Measurements from ENCODE around the gene SLC29A4.
"Not testable (repeated sequence)": the region's sequence is repeated elsewhere in the genome, so short reads cannot be mapped to it uniquely, and the experiment has no call there.

The SLC29A4 gene

GRCh38 chr7:5300366-5300765 lies 17.6 kb downstream of the SLC29A4 start:
- no peak for DNase-seq

GRCh38 chr7:5302577-5302976 lies 19.8 kb downstream of the SLC29A4 start:
- no peak for DNase-seq

- DNase-seq = no peak
Measured at GRCh38 chr7:5303061-5303460, 20.3 kb downstream of the SLC29A4 start.

- DNase-seq = no peak
Measured at GRCh38 chr7:5303591-5304505, 21.1 kb downstream of the SLC29A4 start.

- not testable (repeated sequence) for DNase-seq
Measured at GRCh38 chr7:5305050-5305449, 22.3 kb downstream of the SLC29A4 start.

- not testable (repeated sequence) for DNase-seq
Measured at GRCh38 chr7:5307221-5308142, 24.7 kb downstream of the SLC29A4 start.

GRCh38 chr7:5309146-5309545 lies 26.4 kb downstream of the SLC29A4 start:
- no peak for DNase-seq

GRCh38 chr7:5310822-5311405 lies 28.2 kb downstream of the SLC29A4 start:
- no peak for DNase-seq

- not testable (repeated sequence) for DNase-seq
Measured at GRCh38 chr7:5312276-5313070, 29.7 kb downstream of the SLC29A4 start.

GRCh38 chr7:5313076-5313885 lies 30.5 kb downstream of the SLC29A4 start:
- DNase-seq = not testable (repeated sequence)

- DNase-seq = no peak
Measured at GRCh38 chr7:5314864-5315263, 32.1 kb downstream of the SLC29A4 start.

GRCh38 chr7:5315761-5316160 lies 33.0 kb downstream of the SLC29A4 start:
- DNase-seq = no peak

GRCh38 chr7:5318613-5319012 lies 35.9 kb downstream of the SLC29A4 start:
- not testable (repeated sequence) for DNase-seq

- DNase-seq = no peak
Measured at GRCh38 chr7:5320391-5320790, 37.6 kb downstream of the SLC29A4 start.

GRCh38 chr7:5320802-5321396 lies 38.2 kb downstream of the SLC29A4 start:
- no peak for DNase-seq

GRCh38 chr7:5322621-5323410 lies 40.1 kb downstream of the SLC29A4 start:
- DNase-seq = no peak

- not testable (repeated sequence) for DNase-seq
Measured at GRCh38 chr7:5323800-5324781, 41.3 kb downstream of the SLC29A4 start.

GRCh38 chr7:5324961-5325360 lies 42.2 kb downstream of the SLC29A4 start:
- DNase-seq = no peak

GRCh38 chr7:5330288-5330687 lies 47.5 kb downstream of the SLC29A4 start:
- no peak for DNase-seq

Data from CD4-positive, alpha-beta T cell treated with Interleukin-10 for 1 hour (primary cell).